Left ventricle myocardium superior (tissue), 1 donor: ENCODE measurements around the gene RANBP3L. TPM values are rescaled to one million over a fixed set of nuclear protein-coding genes. Genes with fewer than 3 reads are reported as not detected.

Source experiments
- ATAC-seq: fragments of 200-7000 bp; cut with Tn5 transposase; one replicate; pipeline ENCODE4 v1.9.1; 2020; ENCODE audit warnings: mild to moderate bottlenecking, moderate library complexity
- DNase-seq: peaks from one replicate; pipeline ENCODE4 v3.0.0-alpha.2; 2020
- intact Hi-C: fragments of 100-400 bp; cut with micrococcal nuclease; formaldehyde crosslinking; loops from one replicate; pipeline ENCODE4 v1.11.0; 2022
- total RNA-seq: library from RNA; stranded (reverse); fragmentation: NEBNext Ultra II Directional; extraction: Animal tissue kit (Norgen Biotek cat#: 25700); gene quantifications from one replicate; pipeline ENCODE4 v1.2.1, GENCODE V29; 2021
- donor health status: DM: no; HTN: yes; CAD: no; lungs with severe emphysema.

RANBP3L gene
- total RNA-seq, 1 donor from 2014 or later = 0.50 TPM

GRCh38 chr5:36253575-36253974, 48.1 kb downstream of the RANBP3L start:
- intact Hi-C loops = no loop called here
- no peak for ATAC-seq
- DNase-seq = no peak

DNA sequence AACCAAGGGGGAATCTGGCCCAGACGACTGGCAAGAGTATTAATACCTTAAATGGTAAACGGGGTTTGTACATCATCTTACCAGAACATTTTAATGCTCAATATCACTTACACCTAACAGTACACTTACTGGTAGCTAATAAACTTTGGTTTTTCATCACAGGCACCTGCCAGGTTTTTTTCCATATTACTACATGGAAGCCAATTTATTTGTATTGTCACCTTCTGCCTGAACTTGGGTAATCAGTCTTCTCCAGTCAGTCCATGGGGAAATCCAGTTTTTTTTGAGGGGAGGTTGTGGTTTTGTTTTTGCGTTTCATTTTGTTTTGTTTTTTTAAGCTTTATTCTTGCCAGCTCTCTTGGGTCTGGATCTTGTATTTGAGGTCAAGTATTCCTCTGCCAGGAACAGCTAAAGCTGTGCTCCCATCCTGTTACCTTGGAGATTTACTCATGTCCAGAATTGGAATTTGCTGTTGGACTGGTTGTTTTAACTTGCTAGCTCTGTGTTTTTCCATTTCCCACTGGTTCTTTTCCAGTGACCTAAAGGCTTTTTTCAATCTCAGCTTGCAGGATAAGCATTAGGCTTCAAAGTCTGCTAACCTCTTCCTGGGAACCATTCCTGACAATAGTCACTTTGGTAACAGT, 48.9 kb downstream of the RANBP3L start:
- peak; percentile 91 for ATAC-seq
- intact Hi-C loops = no loop called here
- DNase-seq = no peak

GRCh38 chr5:36251218-36251617, 50.5 kb downstream of the RANBP3L start:
- intact Hi-C loops = no loop called here
- ATAC-seq (no peak), DNase-seq (no peak)

- intact Hi-C loops = no loop called here
- no peak for ATAC-seq
- DNase-seq = no peak
Observed at GRCh38 chr5:36250427-36250826, 51.3 kb downstream of the RANBP3L start.

DNA sequence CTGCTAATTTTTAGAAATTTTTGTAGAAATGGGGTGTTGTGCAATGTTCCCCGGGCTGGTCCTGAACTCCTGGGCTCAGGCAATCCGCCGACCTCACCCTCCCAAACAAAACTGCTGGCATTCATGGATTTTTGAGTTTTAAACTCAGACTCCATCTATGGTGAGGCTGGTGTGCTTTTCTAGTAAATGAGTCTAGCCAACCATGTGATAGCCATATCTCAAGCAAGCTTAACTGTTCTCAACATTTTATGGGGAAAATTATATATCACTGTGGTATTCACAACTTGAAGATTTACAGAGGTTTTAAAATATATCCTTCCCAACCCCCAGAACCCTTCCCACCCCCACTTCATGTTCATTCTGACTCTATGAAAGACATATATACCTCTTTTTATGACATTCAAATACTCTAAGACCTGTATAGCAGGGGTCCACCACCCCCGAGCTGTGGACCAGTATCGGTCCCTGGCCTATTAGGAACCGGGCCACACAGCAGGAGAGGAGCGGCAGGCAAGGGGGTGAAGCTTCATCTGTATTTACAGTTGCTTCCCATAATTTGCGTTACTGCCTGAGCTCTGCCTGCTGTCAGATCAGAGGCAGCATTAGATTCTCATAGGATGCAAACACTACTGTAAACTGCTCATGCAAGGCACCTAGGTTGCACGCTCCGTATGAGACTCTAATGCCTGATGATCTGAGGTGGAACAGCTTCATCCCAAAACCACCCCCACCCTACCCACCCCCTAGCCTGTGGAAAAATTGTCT, 55.5 kb downstream of the RANBP3L start:
- no peak for ATAC-seq
- intact Hi-C loops = no loop called here
- no peak for DNase-seq

GRCh38 chr5:36244076-36244475, 57.6 kb downstream of the RANBP3L start:
- DNase-seq (no peak), ATAC-seq (no peak)
- intact Hi-C loops = no loop called here

DNA sequence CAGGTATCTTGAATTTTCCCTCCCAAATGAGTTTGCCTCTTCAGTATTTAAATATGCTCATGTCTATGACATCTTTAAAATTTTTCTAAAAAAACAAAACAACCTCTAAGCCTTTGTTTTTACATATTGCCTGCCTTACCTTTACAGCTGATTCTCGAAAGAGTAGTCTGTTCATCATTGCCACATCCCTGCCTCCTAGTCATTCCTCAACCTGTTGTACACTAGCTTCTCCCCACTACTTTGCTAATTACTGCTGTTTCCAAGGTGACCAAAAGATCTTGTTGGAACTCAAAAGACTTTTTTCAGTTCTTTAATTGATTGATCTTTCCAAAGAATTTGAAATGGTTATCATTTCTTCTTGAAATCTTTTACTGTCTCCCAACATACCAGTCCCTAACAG, 58.0 kb downstream of the RANBP3L start:
- DNase-seq = no peak
- intact Hi-C loops = no loop called here
- no peak for ATAC-seq

DNA sequence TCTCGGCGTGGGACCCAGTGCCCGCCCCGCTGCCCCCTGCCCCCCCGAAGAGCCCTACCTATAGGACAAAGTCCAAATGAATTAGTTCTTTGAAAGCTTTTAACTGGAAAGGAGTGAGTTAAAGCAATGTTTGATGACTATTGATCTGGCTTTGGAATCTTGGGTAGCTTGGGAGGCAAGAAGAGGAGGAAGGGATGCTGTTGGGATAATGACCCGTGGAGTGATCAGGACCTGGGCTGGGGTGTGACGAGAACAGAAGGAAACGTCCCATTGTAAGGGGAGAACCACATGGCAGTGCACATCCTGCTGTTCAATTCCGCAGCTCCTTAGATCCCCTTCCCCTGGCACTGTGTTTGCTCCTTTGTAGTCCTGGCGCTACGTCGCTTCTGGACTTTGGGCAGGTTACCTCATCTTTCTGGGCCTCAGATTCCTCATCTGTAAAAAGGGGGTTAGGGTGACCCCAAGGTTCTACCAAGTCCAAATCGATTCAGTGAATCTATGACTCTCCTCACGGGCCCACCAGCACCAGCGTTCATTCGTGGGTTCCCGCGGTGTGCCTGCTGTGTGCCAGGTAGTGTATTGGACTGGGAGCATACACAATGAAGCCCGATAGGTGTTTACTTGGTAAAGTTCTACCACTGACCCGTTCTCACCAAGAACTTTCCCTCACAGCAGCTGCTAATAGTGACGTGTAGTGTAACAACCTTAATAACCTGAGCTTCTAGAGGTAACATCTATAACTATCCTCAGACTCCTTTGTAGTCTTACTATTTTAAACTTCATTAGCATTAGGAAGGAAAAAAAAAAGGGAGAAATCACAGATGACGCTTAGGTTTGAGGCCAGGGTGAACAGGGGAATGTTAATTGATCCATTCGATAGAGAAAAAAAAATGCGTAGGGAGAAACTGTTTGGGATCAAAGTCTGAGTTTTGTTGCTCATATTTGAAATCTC, 58.9 kb downstream of the RANBP3L start:
- intact Hi-C loops = no loop called here
- ATAC-seq (no peak), DNase-seq (no peak)

- intact Hi-C loops = no loop called here
- ATAC-seq (peak; percentile 93), DNase-seq (peak; percentile 96)
Observed at GRCh38 chr5:36241631-36242533, 59.8 kb downstream of the RANBP3L start, which contains the start of gene NADK2. NADK2 (minus strand) TSS chr5:36241925; CDS start chr5:36241798, 127 bp downstream.

GRCh38 chr5:36240779-36241630, 60.7 kb downstream of the RANBP3L start:
- ATAC-seq (peak; percentile 56), DNase-seq (peak; percentile 73)
- intact Hi-C loops = no loop called here

DNA sequence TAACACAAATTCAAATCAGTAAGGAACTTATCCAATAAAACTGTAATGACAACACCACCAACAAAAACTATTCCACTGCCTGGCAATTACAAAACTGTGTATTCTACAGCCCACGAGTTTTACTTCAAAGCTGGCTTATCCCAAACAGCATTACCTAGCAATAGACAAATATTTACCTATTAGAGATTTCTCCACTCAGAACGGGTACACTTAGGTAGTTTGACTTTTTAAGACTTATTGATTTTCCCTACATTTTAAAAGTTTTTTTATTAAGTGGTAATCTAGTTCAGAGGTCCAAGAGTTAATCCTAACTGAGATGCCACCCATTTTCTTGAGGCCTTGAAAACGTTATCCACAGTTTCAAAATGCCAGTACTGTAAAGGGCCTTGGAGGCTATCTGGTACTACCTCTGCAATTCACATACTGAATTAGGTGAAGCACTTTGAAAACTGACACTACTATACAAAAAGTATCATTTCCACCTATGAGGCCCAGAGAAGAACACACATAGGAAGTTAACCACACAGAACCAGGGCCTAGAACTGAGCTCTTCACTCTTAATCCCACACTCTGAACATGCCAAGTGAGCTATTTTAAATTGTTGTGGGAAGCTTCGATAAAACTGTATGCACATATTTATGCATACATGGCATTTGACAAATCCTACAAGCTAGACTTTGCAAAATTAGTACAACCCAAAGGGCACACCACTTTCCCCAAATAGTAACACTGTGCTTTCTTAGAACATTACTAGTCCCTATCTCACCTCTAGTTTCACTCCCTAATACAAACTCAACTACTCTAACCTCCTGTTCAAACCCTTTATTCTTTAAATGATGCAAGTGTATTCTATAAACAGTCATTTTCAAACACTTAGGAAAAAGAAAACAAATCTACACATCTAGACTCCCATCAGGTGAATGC, 62.1 kb downstream of the RANBP3L start:
- intact Hi-C loops = no loop called here
- DNase-seq (no peak), ATAC-seq (no peak)

- ATAC-seq (no peak), DNase-seq (no peak)
- intact Hi-C loops = no loop called here
Observed at GRCh38 chr5:36238502-36239295, 63.0 kb downstream of the RANBP3L start.

DNA sequence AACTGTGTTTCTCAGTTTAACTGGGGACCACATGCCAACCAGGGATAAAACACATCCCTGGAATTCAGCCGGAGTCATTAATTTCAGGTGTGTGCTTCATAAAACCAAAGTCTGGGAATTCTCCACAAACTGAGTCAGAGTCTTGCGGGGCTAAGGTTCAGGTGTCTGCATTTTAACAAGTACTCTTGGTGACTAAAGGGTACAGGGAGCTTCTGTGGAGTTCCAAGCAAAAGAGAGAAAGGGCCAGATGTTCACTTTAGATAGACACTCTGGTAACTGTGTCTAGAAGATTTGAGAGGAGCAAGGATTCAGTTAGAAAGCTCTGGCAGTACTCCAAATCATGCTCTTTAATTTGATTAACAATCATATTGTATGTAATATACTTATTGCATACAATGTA, 64.0 kb downstream of the RANBP3L start:
- ATAC-seq = no peak
- DNase-seq = no peak
- intact Hi-C loops = no loop called here

DNA sequence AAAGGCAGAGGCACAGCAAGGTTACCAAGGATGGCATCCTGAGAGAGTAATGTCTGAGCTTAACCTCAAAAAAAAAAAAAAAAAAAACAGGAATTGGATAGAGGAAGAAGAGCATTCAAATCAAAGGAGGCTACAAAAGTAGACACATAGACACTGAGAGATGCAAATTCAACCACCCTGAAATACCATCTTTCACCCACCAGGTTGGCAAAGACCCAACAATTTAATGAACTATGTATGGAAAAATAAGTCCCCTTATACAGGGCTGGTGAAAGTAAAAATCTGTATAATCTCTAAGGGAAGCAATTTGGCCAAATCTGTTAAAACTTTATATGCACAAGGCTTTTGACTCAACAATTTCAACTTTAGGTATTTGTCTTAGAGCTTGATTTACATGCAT, 64.9 kb downstream of the RANBP3L start:
- no peak for ATAC-seq
- no peak for DNase-seq
- intact Hi-C loops = no loop called here

DNA sequence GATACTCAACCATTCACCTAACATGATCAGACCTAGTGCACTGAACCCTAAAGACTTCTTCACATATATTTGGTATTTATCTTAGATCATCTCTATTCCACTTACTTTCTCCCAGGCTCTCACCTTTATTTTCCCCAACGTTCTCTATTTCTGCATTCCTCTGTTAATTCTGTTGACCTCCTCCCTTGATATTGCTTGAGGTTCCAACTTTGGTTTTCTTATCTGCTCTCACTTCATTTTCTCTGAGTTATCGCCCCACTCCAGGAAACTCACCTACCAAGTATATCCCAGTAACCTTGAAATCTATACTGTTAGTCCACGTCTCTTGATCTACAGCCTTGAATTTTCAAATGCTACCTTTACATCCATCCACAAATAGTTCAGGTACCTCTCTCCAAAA, 69.2 kb downstream of the RANBP3L start:
- DNase-seq = no peak
- ATAC-seq = no peak

GRCh38 chr5:36230151-36230790, 71.4 kb downstream of the RANBP3L start:
- intact Hi-C loops = no loop called here
- ATAC-seq (peak; percentile 28), DNase-seq (no peak)

More for the DNA sequence above, 69.2 kb downstream of the RANBP3L start:
- intact Hi-C loops = no loop called here
